Stimulated activated CD4-positive, alpha-beta T cell treated with anti-CD3 and anti-CD28 coated beads, TNF-alpha, amount 100 ng/mL, for 4 hours (primary cell): ENCODE results near the gene DDX3X.
A peak's percentile ranks its signal among the peaks of the same experiment; 100 is the strongest.

ENCODE experiments used
- DNase-seq, 3 experiments: peaks; one replicate each; pipeline ENCODE4 v3.0.0-alpha.2; 2020; ENCODE audit warnings: low read depth in 3 of 3

The DDX3X gene

GRCh38 chrX:41329101-41329500 is 4.9 kb upstream of the DDX3X start:
- DNase-seq: no peak

- no peak for DNase-seq
Observed at GRCh38 chrX:41332005-41332404, 2.0 kb upstream of the DDX3X start.

GRCh38 chrX:41332408-41333002 is 1.5 kb upstream of the DDX3X start:
- DNase-seq: no peak

- peak; percentile 65 to 74 (median 72) for DNase-seq
Observed at GRCh38 chrX:41333003-41333743, 789 bp upstream of the DDX3X start.

- DNase-seq: peak; percentile 44 to 57 (median 53)
Observed at GRCh38 chrX:41334363-41335197, 618 bp downstream of the DDX3X start.

- DNase-seq: no peak
Observed at GRCh38 chrX:41335198-41335957, 1.4 kb downstream of the DDX3X start.

- no peak for DNase-seq
Observed at GRCh38 chrX:41335958-41336331, 2.0 kb downstream of the DDX3X start.

- no peak for DNase-seq
Observed at GRCh38 chrX:41336447-41336846, 2.5 kb downstream of the DDX3X start.

- DNase-seq: no peak
Observed at GRCh38 chrX:41337140-41337539, 3.2 kb downstream of the DDX3X start.

- no peak for DNase-seq
Observed at GRCh38 chrX:41338436-41338835, 4.5 kb downstream of the DDX3X start.

GRCh38 chrX:41339148-41339547 is 5.2 kb downstream of the DDX3X start:
- DNase-seq: no peak

GRCh38 chrX:41344053-41344452 is 10.1 kb downstream of the DDX3X start:
- no peak for DNase-seq

- DNase-seq: no peak
Observed at GRCh38 chrX:41347186-41347585, 13.2 kb downstream of the DDX3X start.

GRCh38 chrX:41348551-41348950 is 14.6 kb downstream of the DDX3X start:
- no peak for DNase-seq

- no peak for DNase-seq
Observed at GRCh38 chrX:41350150-41350975, 16.4 kb downstream of the DDX3X start.

- no peak for DNase-seq
Observed at GRCh38 chrX:41350976-41351569, 17.1 kb downstream of the DDX3X start.

- DNase-seq: no peak
Observed at GRCh38 chrX:41351923-41352322, 18.0 kb downstream of the DDX3X start.

- DNase-seq: no peak
Observed at GRCh38 chrX:41352329-41352838, 18.4 kb downstream of the DDX3X start.

- no peak for DNase-seq
Observed at GRCh38 chrX:41353985-41354384, 20.0 kb downstream of the DDX3X start.

- no peak for DNase-seq
Observed at GRCh38 chrX:41369152-41369551, 35.2 kb downstream of the DDX3X start.
